ENCODE data around the gene GADD45G.

Gene GADD45G

DNA sequence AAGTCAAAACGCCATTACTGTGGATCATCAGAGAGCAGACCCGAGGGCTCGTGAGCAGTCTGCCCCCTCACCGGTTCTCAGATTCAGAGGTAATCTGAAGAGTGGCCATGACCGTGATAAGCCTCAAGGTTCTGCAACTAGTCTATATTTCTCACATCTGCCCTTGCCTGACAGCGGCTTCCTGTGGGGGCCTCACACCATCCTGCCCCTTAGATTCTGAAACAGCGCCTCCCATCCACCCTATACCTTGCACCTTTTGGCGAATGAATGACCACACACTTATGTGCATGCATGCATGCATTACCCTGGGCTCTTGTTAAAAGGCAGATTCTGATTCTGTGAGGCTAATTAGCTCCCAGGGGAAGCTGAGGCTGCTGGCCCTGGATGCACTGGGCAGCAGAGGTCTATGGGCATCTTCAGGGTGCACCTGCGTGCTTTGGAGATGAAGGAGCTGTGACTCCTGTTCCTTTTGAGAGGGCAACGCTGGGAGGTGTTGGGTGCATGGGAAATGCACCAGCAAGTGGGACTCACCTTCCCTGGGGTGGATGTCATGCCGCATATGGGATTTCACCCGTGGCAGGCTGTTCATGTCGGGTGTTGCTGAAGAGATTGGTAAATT, 7.8 kb upstream of the GADD45G start:
- Mint-ChIP-seq H3K4me1 (no peaks in the 10 kb centered on the region), H3K36me3 (ENCODE audit: insufficient read depth) (no peaks in the 10 kb centered on the region), H3K9me3 (no peaks in the 10 kb centered on the region), H3K27me3 (peaks cover 60% of the 10 kb centered on the region), H3K4me3 (no peak overlapping the region), H3K27ac (ENCODE audit: low read depth) (no peak overlapping the region)
- DNase-seq (ENCODE audit: low spot score in 2 of 2) (no peak), ATAC-seq (replicated peaks; ENCODE audit: extremely low read depth, poor library complexity, severe bottlenecking) (no peak)

DNA sequence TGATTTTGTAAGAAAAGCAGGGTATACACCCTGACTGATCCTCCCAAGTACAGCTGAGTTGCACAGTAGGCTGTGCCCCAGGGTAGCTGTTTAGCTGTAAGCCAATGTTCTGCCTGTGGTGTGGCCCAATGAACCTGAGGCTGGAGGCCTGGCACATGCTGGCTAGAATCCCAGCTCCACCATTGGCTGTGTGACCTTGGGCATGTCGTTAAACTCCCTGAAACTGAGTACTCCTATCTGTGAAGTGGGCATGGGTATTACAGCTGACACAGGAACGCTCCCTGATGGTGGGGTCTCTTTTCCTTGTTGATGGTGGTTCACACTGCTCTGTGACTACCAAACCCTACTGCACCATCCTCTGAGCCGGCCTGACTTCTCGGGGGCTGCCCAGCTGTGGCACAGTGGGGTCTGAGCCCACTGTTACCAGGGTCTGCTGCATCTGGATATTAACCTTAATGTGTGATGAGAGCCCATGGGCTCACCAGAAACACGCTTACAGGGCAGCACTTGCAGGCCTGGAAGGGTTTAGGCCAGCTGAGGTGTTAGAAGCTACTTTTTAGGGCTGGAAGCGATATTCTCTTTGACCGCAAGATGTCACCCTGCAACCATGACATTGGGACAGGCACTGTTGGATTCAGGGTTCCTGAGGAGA, 7.0 kb upstream of the GADD45G start:
- DNase-seq (ENCODE audit: low spot score in 2 of 2) (peak in 1 of 2 donors; percentile 30), ATAC-seq (replicated peaks; ENCODE audit: extremely low read depth, poor library complexity, severe bottlenecking) (no peak)
- Mint-ChIP-seq H3K27me3 (peaks cover 60% of the 10 kb centered on the region), H3K9me3 (no peaks in the 10 kb centered on the region), H3K36me3 (ENCODE audit: insufficient read depth) (no peaks in the 10 kb centered on the region), H3K27ac (ENCODE audit: low read depth) (no peak overlapping the region), H3K4me3 (no peak overlapping the region), H3K4me1 (no peaks in the 10 kb centered on the region)

DNA sequence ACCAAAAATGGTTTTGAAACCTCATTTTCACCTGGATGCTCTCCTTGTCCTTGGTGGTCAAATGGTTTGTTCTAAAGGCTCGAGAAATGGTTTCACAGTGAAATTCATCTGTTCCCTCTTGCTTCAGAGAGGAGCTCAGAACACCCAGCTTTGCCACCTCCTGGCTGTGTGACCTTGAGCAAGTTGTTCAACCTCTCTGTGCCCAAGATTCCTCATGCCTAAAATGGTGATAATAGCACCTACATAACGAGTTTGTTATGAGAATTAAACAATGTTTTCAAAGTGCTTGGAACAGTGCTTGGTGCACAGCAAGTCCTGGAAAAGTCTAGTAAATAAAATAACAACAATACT, 6.5 kb upstream of the GADD45G start:
- no peak overlapping the region for H3K27ac Mint-ChIP-seq (ENCODE audit: low read depth)
- no peak overlapping the region for H3K4me3 Mint-ChIP-seq
- peaks cover 4% of the 10 kb centered on the region for H3K4me1 Mint-ChIP-seq
- H3K9me3 Mint-ChIP-seq = no peaks in the 10 kb centered on the region
- no peaks in the 10 kb centered on the region for H3K36me3 Mint-ChIP-seq (ENCODE audit: insufficient read depth)
- H3K27me3 Mint-ChIP-seq = peaks cover 60% of the 10 kb centered on the region
- ATAC-seq (replicated peaks; ENCODE audit: extremely low read depth, poor library complexity, severe bottlenecking) (no peak), DNase-seq (ENCODE audit: low spot score in 2 of 2) (no peak)

DNA sequence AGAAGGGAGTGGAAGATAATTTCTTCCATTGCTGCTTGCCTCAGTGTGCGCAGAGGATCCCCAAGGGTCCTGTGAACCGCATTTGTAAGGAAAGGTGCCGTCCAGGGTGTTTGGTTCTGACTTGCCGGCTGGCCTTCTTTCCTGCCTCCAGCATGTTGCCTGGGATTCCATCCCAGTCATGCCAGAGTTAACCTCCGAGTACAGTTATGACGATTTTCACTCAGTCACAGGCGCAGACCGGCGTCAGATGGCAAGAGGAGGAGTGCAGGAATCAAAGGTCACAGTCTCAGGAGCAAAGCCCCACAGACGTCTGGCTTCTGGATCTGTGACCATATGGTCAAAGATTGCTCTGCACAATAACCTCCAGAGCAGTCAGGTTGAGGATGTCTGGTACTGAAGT, 5.9 kb upstream of the GADD45G start:
- H3K27me3 Mint-ChIP-seq = peaks cover 56% of the 10 kb centered on the region
- peaks cover 8% of the 10 kb centered on the region for H3K4me1 Mint-ChIP-seq
- no peak for DNase-seq (ENCODE audit: low spot score in 2 of 2)
- no peaks in the 10 kb centered on the region for H3K9me3 Mint-ChIP-seq
- no peaks in the 10 kb centered on the region for H3K36me3 Mint-ChIP-seq (ENCODE audit: insufficient read depth)
- no peak overlapping the region for H3K4me3 Mint-ChIP-seq
- ATAC-seq (replicated peaks; ENCODE audit: extremely low read depth, poor library complexity, severe bottlenecking) = no peak
- H3K27ac Mint-ChIP-seq (ENCODE audit: low read depth) = no peak overlapping the region

DNA sequence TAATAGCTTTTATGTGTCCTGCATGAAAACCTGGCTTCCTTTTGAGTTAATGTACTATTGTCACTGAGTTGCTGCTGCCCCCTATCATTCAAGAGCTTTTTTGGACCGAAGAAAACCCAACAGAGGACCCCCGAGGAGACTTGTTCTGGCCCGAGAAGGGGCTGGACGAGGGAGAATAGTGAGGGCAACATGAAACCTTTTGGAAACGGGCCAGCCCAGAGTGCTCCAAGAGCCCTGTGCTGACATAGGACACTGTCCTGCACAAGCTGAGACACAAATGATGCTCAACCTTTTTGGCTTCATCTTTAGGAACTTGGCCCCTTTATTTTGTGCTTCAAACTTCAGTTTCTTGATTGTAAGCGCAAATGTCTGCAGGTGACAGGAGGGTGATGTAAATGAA, 4.0 kb upstream of the GADD45G start:
- Mint-ChIP-seq H3K4me3 (no peak overlapping the region), H3K9me3 (no peaks in the 10 kb centered on the region), H3K27ac (ENCODE audit: low read depth) (no peak overlapping the region), H3K4me1 (peaks cover 19% of the 10 kb centered on the region), H3K27me3 (peaks cover 63% of the 10 kb centered on the region), H3K36me3 (ENCODE audit: insufficient read depth) (peaks cover 6% of the 10 kb centered on the region)
- ATAC-seq (replicated peaks; ENCODE audit: extremely low read depth, poor library complexity, severe bottlenecking) = no peak
- no peak for DNase-seq (ENCODE audit: low spot score in 2 of 2)

DNA sequence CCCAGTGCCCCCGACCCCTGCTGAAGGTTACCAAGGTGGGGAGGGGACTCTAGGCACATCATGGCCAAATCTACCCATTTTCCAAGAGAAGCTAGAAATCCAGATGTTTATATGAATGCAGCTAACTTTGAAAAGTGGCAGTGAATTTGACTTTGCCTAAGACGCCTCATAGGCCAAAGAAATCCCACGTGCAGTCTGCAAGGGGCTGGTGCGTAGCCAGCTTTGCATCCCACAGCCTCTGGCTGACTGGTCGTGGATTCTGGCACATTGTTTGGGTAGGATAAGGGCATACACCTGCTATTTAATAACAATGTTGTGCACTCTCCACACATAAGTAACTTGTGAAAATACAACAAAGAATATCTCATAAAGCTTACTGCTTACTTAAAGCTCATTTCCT, 3.5 kb upstream of the GADD45G start:
- Mint-ChIP-seq H3K4me1 (peaks cover 20% of the 10 kb centered on the region), H3K4me3 (no peak overlapping the region)

DNA sequence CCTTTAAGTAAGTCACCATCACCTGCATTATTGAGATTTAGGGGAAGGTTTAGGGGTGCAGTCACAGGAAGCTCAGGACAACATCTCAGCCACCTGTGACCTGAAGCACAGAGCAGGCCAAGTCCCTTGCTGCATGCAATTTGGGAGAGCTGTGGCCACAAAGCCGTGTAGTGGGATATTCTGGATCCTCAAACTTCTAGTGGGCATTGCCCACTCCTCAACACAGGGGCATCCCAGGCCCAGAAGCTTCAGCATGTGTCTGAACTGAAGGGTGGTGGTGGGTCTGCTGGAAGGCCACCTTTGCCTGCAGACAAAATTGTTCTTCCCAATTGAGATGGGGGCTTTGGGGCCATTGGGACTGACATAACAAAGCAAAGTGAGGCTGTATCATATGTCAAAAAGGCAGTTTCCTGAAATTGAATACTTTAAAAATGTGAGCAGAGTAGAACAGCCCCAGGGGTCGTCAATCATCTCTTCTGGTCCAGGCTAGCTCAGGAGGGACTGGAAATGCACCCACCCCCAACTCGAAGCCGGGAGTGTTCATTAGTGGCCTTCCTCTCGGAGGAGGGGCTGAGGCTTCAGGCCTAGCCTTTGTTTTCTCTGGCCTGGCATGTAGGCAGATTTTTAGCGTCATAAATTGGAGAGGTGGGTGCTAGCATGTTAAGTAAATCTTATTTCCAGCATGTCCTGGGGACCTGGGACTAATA, 2.8 kb upstream of the GADD45G start:
- Mint-ChIP-seq H3K27ac (ENCODE audit: low read depth) (no peak overlapping the region), H3K4me1 (peaks cover 24% of the 10 kb centered on the region), H3K9me3 (no peaks in the 10 kb centered on the region), H3K36me3 (ENCODE audit: insufficient read depth) (peaks cover 6% of the 10 kb centered on the region), H3K27me3 (peaks cover 65% of the 10 kb centered on the region), H3K4me3 (no peak overlapping the region)
- no peak for DNase-seq (ENCODE audit: low spot score in 2 of 2)
- no peak for ATAC-seq (replicated peaks; ENCODE audit: extremely low read depth, poor library complexity, severe bottlenecking)

More for the DNA sequence above, 3.5 kb upstream of the GADD45G start:
- H3K36me3 Mint-ChIP-seq (ENCODE audit: insufficient read depth) = peaks cover 6% of the 10 kb centered on the region
- no peak overlapping the region for H3K27ac Mint-ChIP-seq (ENCODE audit: low read depth)
- DNase-seq (ENCODE audit: low spot score in 2 of 2) = no peak
- peaks cover 63% of the 10 kb centered on the region for H3K27me3 Mint-ChIP-seq
- H3K9me3 Mint-ChIP-seq = no peaks in the 10 kb centered on the region
- ATAC-seq (replicated peaks; ENCODE audit: extremely low read depth, poor library complexity, severe bottlenecking) = no peak

DNA sequence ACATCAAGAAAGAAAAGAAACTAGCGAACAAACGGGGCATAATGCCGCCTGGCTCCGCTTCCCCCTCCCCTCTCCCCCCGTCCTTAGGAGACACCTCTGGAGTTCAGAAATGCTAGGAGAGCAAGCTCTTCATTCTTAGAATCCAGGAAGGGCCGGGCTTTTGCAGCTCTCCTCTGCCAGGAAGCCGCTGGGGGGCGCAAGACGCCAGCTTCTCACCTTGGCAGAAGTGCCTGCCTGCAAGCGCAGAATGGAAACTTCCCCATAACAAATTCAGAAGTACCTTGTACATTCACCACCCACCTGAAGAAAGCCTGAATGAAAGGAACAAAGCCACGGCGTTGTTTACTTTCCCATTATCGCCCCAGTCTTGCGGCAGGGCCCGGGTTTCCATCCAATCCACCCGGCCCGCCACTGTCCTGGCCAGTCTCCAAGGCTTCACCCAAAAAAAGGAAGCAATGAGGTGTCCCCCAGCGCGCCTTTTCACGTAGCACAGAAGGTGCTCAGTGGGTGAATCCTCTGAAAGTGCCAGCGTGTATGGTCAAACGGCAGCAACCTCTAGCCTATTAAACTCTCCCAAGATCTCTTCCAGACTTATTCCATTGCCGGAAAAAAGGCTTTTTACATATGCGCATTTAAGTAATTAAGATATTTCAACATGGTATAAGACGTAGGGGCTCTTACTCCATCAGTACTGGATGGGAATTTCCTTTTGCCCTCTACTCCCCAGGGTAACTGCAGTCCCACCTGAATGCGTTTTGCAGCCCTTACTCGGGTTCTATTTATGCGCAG, 1.6 kb upstream of the GADD45G start:
- Mint-ChIP-seq H3K36me3 (ENCODE audit: insufficient read depth) (peaks cover 6% of the 10 kb centered on the region), H3K4me1 (peaks cover 24% of the 10 kb centered on the region), H3K9me3 (no peaks in the 10 kb centered on the region), H3K27me3 (peaks cover 71% of the 10 kb centered on the region), H3K27ac (ENCODE audit: low read depth) (peak overlapping the region; percentile 16), H3K4me3 (peak overlapping the region; percentile 81)
- DNase-seq (ENCODE audit: low spot score in 2 of 2) (peak; percentile 58 to 70), ATAC-seq (replicated peaks; ENCODE audit: extremely low read depth, poor library complexity, severe bottlenecking) (peak; percentile 30)

DNA sequence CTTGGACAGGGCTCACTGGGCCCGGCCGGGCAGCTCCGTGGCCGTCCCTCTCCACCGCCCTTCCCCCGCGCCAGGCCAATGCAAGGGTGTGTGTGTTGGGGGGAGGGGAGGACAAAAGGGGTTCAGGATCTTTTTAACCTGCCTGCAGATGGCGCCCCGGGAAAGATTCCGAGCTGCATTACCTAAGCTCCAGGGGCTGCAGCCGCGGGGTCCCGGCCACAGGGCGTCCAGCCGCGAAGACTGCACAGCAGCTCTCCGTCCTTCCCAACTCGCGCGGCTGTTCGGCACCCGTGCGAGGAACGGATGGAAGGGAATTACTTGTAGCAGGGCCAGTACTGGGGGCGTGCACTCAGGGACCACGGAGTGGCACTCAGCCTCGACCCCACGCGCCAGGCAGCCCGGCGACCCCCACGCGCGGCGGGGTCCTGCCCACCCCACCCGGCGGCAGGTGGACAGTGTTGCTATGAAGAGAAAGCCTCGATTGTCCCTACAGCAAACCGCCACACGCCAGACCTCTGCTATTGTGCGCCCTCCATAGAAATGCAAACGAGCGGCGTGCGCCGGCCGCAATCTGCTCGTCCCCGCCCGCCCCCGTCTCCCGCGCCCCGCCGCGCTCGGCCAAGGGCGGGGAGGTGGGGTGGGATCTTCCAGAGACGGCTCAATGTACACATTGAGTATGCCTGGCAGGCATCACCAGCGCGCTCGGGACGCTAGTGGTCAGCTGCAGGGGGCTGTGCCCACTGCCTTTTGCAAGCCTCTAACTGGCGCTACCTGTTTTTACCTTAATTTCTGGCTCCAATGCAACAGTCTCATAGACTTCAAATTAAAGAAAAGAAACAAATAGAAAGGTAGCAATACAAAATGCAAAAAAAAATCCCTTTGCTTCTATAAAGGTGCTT, 796 bp upstream of the GADD45G start:
- Mint-ChIP-seq H3K4me1 (peaks cover 24% of the 10 kb centered on the region), H3K9me3 (no peaks in the 10 kb centered on the region), H3K27me3 (peaks cover 80% of the 10 kb centered on the region), H3K4me3 (peak overlapping the region; percentile 81), H3K36me3 (ENCODE audit: insufficient read depth) (peaks cover 6% of the 10 kb centered on the region), H3K27ac (ENCODE audit: low read depth) (peak overlapping the region; percentile 16)
- DNase-seq (ENCODE audit: low spot score in 2 of 2) (no peak), ATAC-seq (replicated peaks; ENCODE audit: extremely low read depth, poor library complexity, severe bottlenecking) (no peak)

DNA sequence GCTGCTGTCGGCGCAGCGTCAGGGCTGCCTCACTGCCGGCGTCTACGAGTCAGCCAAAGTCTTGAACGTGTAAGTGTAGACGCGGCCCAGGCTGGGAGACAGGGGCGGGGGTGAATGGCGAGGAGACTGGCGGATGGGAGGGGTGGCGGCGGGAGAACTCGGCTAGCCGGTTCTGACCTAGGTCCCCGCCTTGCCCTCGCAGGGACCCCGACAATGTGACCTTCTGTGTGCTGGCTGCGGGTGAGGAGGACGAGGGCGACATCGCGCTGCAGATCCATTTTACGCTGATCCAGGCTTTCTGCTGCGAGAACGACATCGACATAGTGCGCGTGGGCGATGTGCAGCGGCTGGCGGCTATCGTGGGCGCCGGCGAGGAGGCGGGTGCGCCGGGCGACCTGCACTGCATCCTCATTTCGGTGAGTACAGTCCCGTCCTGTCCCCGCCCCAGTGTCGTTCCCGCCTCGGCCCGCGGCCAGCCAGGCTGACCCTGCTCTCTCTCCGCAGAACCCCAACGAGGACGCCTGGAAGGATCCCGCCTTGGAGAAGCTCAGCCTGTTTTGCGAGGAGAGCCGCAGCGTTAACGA, 745 bp downstream of the GADD45G start:
- ATAC-seq (replicated peaks; ENCODE audit: extremely low read depth, poor library complexity, severe bottlenecking) (peak; percentile 53), DNase-seq (ENCODE audit: low spot score in 2 of 2) (peak in 1 of 2 donors; percentile 16)

DNA sequence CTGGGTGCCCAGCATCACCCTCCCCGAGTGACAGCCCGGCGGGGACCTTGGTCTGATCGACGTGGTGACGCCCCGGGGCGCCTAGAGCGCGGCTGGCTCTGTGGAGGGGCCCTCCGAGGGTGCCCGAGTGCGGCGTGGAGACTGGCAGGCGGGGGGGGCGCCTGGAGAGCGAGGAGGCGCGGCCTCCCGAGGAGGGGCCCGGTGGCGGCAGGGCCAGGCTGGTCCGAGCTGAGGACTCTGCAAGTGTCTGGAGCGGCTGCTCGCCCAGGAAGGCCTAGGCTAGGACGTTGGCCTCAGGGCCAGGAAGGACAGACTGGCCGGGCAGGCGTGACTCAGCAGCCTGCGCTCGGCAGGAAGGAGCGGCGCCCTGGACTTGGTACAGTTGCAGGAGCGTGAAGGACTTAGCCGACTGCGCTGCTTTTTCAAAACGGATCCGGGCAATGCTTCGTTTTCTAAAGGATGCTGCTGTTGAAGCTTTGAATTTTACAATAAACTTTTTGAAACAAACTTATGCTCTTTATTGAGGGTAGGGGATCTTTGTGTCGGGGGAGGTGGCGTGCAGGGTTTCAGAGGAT, 1.3 kb downstream of the GADD45G start:
- no peak for ATAC-seq (replicated peaks; ENCODE audit: extremely low read depth, poor library complexity, severe bottlenecking)
- no peak for DNase-seq (ENCODE audit: low spot score in 2 of 2)
- peak overlapping the region; percentile 81 for H3K4me3 Mint-ChIP-seq

More for the DNA sequence above, 745 bp downstream of the GADD45G start:
- H3K9me3 Mint-ChIP-seq = no peaks in the 10 kb centered on the region
- peaks cover 24% of the 10 kb centered on the region for H3K4me1 Mint-ChIP-seq
- H3K27ac Mint-ChIP-seq (ENCODE audit: low read depth) = peak overlapping the region; percentile 38
- H3K27me3 Mint-ChIP-seq = peaks cover 80% of the 10 kb centered on the region
- peaks cover 6% of the 10 kb centered on the region for H3K36me3 Mint-ChIP-seq (ENCODE audit: insufficient read depth)
- H3K4me3 Mint-ChIP-seq = peak overlapping the region; percentile 81

More for the DNA sequence above, 1.3 kb downstream of the GADD45G start:
- Mint-ChIP-seq H3K27ac (ENCODE audit: low read depth) (peak overlapping the region; percentile 38), H3K36me3 (ENCODE audit: insufficient read depth) (peaks cover 6% of the 10 kb centered on the region), H3K27me3 (peaks cover 80% of the 10 kb centered on the region), H3K4me1 (peaks cover 24% of the 10 kb centered on the region), H3K9me3 (no peaks in the 10 kb centered on the region)
